GM21825 (cell line): ENCODE data around the gene SEMA4F.

Experiments used
- ATAC-seq: cut with Tn5 transposase; IDR thresholded peaks from one replicate; pipeline ENCODE4 v1.9.1; 2021; ENCODE audit warnings: mild to moderate bottlenecking, moderate library complexity; ENCODE audit not compliant: unreplicated experiment

SEMA4F gene

DNA sequence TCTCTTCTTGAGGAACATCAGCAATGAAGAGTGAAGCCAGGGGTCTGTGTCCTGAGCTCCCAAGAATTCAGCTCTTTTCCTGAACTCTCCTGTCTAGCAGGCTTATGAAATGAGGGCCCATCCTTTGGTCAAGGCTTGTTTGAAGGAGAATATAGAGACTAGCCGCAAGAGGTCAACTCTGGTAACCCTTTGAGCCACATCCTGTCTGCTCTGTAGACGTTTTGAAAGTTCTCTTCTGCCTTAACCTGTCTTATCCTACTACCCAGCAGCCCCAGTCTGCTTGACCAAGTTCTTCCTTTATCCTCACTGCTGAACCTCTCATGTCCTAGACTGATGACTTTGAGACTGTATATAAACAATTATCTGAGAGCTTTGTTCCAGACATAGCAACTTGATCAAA, 5.4 kb downstream of the SEMA4F start:
- no peak for ATAC-seq

DNA sequence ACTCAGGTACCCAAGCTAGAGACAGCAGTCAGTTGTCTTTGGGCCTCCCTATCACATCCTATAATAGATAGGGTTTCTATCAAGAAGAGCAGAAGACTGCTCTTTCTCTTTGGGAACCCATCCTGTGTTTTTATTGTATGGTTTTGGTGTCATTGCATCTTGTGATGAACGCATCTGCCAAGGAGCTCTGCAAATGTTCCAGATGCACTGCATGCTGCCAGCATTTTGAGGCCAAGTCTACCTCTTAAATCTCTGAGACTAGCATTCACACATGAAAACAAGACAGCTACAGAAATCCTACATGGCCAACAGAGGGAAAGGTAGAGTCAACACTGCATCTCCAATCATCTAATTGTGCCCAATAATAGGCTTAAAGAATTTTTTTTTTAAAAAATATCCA, 14.0 kb downstream of the SEMA4F start:
- no peak for ATAC-seq

DNA sequence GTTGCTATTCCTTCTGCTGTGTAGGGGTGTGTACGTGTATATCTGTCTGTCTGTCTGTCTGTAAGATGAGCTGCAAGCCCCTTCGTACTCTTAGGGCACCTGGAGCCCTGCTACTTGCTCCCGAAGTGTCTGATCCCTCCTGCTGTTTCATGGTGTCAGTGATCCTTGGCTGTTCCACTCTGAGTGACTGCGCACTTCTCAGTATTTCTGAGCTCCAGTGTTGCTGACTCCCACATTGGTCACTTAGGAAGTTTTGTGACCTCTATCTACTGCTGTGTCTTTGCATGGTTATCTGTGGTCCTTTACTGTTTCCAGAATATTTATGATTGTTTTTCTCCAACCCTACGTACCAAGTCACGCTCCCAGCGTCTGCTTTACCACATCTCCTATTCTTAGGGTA, 16.2 kb downstream of the SEMA4F start:
- no peak for ATAC-seq

DNA sequence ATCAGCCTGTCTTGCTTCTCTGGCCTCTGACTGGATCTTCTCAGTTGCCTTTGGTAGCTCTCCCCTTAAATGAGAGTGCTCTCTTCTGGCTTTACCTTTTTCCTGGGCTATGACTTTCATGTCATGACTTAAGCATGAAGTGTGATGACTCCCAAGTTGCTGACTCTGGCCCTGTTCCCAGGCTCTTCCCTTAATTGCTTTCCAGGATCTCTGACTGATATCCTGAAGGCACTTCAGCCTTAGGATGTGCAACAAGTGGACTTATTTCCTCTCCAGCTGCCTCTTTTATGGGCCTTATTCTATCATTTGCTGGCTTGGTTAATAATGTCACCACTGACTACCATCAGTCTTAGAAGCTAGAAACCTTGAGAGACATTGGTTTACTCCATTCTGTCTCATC, 17.4 kb downstream of the SEMA4F start:
- ATAC-seq: no peak

DNA sequence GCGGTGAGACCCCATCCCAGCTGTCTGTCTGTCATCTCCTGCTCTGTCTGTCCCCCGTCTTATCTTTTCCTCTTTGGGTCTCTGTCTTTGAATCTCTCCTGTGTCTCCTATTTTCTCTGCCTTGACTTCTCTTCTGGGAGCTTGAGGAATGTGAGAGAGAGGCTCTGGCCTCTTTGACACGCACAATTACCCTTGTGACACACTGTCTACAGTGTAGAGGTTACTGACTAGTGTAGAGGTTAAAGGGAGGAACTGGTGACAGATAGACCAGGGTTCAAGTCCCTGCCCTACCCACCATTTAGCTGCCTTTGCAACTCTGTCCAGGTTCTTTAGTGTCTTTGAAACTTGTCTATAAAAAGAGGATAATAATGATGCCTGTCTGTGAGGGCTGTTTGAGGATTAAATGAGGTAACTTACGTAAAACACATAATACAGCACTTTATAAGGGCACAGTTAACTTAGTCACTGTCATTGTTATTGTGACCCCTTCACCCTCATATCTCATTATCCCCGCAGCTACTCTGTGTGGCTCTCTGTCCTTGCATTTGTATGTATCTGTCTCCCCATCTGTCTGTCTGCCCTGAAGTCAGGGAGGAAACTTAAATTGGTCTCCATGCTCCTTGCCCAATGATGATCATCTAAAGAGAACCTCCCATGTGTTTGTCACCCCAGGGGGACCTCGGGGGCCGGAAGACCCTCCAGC, 19.9 kb downstream of the SEMA4F start:
- ATAC-seq: no peak

DNA sequence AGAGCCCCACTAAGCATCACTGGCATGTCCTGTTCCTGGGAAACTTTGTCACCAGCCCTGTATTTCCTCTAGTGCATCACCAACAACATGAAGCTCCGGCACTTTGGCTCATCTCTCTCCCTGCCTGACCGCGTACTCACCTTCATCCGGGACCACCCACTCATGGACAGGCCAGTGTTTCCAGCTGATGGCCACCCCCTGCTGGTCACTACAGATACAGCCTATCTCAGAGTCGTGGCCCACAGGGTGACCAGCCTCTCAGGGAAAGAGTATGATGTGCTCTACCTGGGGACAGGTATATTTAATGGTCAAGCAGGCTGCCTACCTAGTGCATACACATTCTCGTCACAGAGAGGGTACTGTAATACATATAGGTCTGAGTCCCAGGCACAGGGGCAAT, 21.0 kb downstream of the SEMA4F start:
- no peak for ATAC-seq

DNA sequence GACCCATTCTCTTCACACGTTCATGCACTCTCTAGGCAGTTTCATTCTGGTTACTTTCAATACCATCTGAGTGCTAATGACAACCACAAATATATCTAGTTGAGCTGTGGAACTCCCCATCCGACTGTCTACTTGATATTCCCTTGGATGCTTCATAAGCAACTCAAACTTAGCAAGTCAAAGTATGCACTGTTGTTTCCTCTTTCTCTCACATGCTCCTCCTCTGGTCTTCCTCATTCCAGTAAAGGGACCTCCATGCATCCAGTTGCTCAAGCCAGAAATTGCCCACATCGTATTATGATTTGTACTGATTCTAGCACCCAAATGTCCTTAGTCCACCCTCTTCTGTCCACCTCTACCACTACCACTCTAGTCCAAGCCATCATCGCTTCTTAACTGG, 22.3 kb downstream of the SEMA4F start:
- ATAC-seq: no peak

DNA sequence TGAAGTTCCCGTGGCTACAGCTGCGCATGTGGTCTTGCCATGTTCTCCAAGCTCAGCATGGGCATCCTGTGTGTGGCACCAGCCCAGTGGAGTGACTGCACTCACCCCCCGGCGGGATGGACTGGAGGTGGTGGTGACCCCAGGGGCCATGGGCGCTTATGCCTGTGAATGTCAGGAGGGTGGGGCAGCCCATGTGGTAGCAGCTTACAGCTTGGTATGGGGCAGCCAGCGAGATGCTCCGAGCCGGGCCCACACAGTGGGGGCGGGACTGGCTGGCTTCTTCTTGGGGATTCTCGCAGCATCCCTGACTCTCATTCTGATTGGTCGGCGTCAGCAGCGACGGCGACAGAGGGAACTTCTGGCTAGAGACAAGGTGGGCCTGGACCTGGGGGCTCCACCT, 25.6 kb downstream of the SEMA4F start:
- ATAC-seq: no peak

DNA sequence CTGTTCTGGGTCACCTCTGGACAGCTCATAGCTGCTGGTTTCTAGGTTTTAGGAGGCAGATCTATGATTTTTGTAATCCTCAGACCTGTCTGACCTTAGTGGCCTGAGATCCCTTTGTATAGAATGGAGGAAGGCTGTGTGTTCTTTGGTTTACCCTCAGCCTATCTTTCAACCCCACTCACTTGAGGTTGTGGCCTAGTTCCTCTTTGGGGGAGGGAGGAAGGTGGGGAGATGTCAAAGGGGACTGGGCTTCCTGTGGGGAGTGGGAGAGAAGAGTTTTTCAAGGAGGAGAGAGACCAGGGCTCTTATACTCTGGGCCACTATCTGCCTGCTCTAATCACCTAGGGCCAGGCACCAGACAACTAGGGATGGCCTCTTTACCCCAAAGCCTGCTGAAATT, 28.5 kb downstream of the SEMA4F start:
- no peak for ATAC-seq

DNA sequence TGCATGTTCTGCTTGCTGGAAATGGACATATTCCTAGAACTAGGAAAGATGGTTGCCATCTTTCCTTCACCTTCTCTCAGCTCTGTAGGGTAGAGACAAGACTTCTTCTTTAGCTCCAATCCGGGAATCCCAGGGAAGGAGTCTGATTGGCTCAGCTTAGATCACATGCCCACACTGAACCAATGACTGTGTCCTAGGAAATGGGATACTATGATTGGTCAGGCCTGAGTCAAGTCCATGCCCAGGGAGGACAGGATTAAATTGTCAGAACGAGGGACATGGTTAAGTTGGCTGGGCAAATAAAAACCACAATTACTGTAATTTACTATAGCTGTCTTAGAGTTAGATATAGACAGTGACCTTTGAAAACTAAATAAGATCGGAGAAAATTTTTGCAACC, 31.4 kb downstream of the SEMA4F start:
- no peak for ATAC-seq

DNA sequence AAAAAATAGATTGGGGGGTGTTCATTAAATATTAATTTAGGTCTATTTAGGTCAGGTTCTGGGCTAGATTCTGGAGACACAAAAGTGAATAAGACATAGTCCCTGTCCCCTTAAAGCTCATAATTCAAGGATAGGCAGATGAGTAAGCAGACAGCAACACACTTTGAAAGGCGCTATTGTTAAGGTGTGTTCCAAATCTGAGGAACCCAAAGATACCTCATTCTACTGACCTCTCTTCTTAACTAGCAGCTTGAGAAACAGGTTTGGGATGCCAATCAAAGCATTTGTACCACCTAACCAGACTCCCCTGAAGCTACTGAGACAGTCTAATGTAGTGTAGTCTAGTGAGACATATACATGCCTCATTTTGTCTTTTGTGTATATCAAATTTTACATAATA, 34.8 kb downstream of the SEMA4F start:
- no peak for ATAC-seq

DNA sequence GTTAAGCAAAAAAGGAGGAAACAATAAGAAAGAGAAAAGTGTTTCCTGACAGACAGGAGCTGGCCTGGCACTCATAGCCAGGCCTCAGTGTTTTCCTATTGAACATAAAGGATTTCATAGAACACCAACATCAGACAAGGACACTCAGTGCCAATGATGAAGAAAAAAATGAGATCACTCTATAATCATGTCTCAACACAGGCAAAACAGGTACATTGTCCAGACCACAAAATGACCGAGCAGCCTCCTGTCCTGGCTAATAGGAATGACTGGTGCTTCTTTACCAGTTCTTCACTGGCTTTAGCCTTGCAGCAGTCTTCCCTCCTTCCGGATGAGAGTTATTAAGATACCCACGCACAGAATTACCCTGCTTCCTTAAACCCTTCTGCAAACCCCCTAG, 35.6 kb downstream of the SEMA4F start:
- ATAC-seq: no peak

DNA sequence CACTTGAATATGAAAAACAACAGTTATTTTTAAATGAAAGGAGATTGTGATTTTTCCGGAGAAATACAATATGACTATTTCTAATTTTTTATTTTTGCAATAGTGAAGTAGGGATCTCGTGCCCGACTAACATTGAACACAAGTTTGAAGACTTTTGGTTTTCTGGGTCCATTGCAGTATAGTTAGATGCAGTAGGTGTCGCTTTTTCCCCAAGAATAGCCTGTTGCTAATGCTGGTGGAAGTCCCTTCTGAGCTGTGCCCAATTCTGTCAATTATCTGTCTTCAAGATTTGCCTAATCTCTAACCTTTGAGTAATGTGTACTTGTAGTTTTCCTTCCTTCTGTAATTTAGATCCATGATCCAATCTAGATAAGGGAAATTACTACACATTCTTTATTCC, 36.5 kb downstream of the SEMA4F start:
- ATAC-seq: no peak

DNA sequence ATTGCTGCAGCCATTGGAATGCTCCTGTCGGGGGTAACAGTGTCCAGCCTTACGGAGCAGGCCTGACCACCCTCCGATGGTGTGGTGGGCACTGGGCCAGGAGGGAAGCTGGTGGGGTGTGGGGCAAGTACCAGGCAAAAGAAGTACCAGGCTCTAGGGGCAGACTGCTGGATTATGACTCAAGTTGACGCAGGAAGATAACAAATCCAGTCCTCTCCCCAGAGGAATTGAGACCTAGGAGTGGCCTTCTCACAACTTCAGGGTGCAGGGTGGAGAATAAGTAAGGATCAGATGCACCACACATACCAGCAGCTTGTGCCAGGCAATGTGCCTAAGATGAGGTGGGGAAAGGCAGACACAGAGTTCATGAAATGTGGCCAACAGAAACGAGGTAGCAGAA, 37.9 kb downstream of the SEMA4F start:
- ATAC-seq: no peak

DNA sequence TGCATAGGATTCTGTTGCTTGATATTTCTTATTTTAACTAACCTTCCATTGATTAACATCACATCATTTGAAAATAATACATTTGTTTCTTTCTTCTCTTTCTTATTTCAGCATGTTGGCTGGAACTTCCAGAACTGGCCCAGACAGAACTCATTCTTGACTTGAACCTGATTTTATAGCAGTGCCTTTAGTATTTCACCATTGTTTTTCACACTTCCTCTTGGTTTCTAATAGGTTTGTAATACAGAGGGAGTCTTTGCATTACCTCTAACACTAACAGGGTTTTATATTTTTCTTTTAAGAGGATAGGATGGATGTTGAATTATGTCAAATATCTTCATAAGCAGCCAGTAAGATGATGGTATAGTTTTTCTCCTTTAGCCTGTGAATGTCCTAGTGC, 39.2 kb downstream of the SEMA4F start:
- no peak for ATAC-seq

DNA sequence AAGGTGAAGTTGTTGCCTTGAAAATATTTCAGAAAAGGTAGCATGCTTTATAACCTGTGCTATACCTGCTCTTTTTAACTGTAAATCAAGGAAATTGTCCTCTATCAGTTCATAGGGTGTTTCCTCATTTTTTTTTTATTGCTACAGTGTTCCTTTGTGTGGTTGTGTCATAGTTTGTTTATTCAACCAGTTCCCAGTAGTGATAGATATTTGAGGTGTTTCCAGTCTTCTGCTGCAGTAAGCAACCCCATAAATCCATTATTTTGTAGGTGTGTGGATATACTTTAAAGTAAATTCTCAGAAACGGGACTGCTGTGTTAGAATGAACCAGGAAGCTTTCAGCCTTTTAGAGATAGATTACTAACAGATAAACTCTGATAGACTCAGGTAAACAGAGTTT, 39.6 kb downstream of the SEMA4F start:
- no peak for ATAC-seq

DNA sequence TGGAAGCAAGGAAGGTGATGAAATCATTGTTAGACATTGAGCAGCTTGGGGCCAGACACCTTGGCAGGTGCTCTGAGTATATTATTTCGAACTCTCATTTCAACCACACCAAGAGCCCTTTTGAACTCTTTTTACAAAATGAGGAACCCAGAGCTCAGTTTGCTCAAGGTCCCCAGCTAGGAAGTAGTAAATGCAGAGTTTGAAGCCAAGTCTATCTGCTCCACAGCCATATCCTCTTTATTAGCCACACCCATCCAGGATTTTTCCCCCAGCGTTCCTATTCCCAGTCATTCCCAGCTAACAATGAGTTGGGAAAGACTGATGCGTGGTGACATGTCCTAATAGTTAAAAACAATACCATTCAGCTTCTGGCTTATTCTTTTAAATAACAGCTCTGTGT, 40.2 kb downstream of the SEMA4F start:
- ATAC-seq: no peak

DNA sequence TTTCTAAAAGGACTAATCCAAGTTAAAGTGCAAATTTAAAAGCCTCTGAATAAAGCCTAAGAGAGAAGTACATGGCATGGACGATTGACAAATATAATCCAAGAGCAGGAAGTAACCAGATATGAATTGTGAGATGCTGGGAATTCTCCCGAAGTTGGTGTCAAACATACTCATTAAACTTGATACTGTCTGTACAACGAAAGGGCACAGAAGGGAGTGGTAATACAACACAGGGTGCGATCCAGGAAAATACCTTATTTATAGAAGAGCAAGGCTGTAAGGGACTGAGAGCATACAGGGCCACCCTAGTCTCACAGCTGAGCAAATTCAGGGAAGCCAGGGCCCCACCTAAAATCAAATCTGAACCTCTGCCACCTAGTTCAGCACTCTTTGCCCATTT, 41.6 kb downstream of the SEMA4F start:
- no peak for ATAC-seq

DNA sequence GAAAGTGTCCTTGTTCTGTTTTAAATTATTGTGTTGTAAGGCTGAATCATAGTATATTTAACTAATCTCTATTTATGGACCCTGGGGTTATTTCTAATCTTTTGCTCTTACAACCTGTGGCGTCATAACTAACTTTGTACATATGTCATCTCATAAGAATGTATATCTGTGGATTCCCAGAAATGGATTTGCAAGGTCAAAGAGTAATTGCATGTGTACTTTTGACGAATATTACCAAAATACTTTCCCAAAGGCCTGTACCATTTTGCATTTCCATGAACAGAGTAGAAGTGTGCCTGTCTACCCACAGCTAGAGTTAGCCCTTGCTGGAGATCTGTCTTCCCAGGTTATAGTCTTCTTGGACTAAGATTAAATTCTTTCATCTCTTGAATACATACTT, 42.8 kb downstream of the SEMA4F start:
- ATAC-seq: no peak

DNA sequence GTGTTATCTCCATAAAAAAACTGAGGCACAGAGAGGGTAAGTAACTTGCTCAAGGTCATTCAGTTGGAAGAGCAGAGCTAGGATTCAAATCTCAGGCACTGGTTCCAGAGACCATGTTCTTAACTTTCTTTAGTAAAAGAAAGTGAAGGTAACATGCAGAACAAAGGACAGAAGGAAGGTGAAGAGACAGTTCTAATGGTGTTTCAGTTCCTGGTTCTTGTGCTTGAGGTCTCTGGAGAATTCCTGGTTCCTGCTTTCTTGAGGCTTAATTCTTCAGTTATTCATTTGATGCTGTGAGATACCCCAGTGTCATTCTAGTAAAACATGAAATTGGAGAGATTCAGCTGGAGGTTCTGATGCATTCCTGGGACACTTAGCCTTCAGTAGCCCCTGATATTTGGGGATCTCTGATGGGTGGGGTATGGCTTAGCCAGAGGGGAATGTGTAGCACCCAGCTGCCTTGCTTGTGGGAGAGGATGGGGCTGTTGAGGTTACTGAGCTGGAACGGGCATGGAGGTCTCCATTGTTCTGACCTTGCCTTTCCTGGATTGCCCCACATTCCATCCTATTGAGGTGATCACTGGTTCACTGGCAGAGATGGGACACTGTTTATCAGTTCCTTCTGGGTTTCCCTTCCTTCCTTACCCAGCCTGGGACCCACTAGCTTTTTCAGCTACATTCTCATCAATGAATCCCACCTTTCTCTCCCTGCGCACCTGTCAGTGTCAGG, 46.8 kb downstream of the SEMA4F start:
- no peak for ATAC-seq

DNA sequence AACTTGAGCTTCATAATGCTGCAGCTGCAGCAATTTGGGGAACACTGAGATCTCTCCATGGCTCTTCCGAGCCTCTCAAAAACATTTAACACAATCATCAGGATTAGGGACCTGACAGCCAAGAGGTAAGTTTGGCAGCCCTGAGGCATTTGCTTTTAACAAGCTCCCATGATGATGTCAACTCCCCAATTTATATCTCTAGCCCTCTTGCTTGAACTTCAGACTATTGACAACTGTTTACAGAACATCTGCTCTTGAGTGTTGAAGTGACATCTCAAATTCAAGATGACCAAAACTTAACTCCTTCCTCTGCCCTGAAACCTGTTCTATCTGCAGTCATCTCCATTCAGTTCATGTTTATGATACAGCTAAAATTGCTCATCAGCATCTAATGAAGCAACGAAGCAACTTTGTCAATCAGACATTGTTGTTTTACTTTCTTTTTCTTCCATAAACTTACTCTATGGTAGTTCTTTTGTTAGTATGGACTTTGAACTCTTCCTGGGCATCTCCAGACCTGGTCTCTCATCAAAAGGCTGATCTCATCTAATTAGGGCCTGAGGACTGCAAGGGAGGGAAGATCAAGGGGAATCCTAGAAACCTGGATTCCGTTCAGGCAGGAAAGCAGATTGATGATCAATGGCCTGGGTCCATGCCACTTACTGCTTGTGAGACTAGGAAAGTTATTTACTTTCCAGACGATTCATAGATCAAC, 48.1 kb downstream of the SEMA4F start:
- ATAC-seq: no peak

DNA sequence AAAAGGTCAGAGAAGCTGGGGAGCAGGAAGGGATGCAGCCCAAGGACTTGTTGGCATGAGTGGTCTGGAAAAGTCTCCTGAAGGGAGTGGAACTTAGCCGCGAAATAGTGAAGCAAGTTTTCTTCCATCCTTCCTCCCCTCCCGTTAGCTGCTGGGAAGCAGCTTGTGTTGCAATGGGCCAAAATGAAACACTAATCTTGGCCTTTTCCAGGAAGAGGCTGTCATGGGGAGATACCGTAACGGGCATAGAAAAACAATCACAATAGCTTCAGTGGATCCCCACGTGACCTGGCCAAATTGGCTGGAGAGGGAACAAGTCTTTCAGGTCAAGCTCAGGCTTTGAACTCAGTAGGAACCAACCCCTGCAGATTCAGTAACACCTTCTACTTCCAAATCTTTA, 49.3 kb downstream of the SEMA4F start:
- ATAC-seq: no peak
